MCF 10A (cell line): ENCODE results near the gene LTO1. TPM values are rescaled to one million over a fixed set of nuclear protein-coding genes. Genes with fewer than 3 reads are reported as not detected.

Experiments used
- BruUV-seq: library from RNA; stranded (reverse); fragments of 400-500 nt; replicated peaks from 2 replicates; lab custom pipeline; 2021; lab: Mats Ljungman, UMichigan
- CTCF ChIA-PET: fragments of 300-600 bp; sonication (Branson Sonifier 250); formaldehyde crosslinking; extraction: SDS; loops from one replicate; lab custom pipeline; 2021; ENCODE audit warnings: antibody characterized with exemption, inconsistent platforms; lab: Yijun Ruan, JAX
- POLR2A ChIA-PET: fragments of 300-600, 350-650 bp; sonication (Branson Sonifier 250); formaldehyde crosslinking; extraction: SDS; loops from one replicate; lab custom pipeline; 2020; ENCODE audit warnings: antibody characterized with exemption, inconsistent platforms; lab: Yijun Ruan, JAX
- DNase-seq: peaks from one replicate; pipeline ENCODE4 v3.0.0-alpha.2; 2018; ENCODE audit not compliant: unreplicated experiment
- H3K27ac Mint-ChIP-seq: one replicate; pipeline ENCODE4 v1.8.0; 2022; ENCODE audit warnings: mild to moderate bottlenecking, low read depth, mixed read lengths; ENCODE audit not compliant: unreplicated experiment
- H3K27me3 Mint-ChIP-seq: one replicate; pipeline ENCODE4 v1.8.0; 2022; ENCODE audit warnings: mixed read lengths; ENCODE audit not compliant: insufficient read depth, unreplicated experiment
- H3K36me3 Mint-ChIP-seq: one replicate; pipeline ENCODE4 v1.8.0; 2022; ENCODE audit warnings: mild to moderate bottlenecking, moderate library complexity, mixed read lengths; ENCODE audit not compliant: insufficient read depth, unreplicated experiment
- H3K4me1 Mint-ChIP-seq: one replicate; pipeline ENCODE4 v1.8.0; 2022; ENCODE audit warnings: mixed read lengths; ENCODE audit not compliant: insufficient read depth, unreplicated experiment
- H3K4me3 Mint-ChIP-seq: one replicate; pipeline ENCODE4 v1.8.0; 2022; ENCODE audit warnings: mild to moderate bottlenecking, moderate library complexity, mixed read lengths; ENCODE audit not compliant: unreplicated experiment
- H3K9me3 Mint-ChIP-seq: one replicate; pipeline ENCODE4 v1.8.0; 2022; ENCODE audit warnings: mixed read lengths; ENCODE audit not compliant: unreplicated experiment
- CTCF ChIP-seq: fragments of 200-600 bp; IDR thresholded peaks from one replicate; pipeline ENCODE4 v1.8.0; 2022; ENCODE audit warnings: antibody characterized with exemption, mild to moderate bottlenecking; ENCODE audit not compliant: unreplicated experiment
- intact Hi-C: fragments of 100-400 bp; cut with micrococcal nuclease; formaldehyde crosslinking; loops from 2 replicates; pipeline ENCODE4 v1.14.1; 2022
- total RNA-seq: library from RNA; stranded (reverse); gene quantifications from 2 replicates; pipeline ENCODE4 v1.2.3, GENCODE V29; 2022

LTO1 gene
- total RNA-seq, 1 experiment from 2014 or later: 34.2 TPM

GRCh38 chr11:69703768-69704507 is 28.8 kb upstream of the LTO1 start, which contains the start of gene FGF19:
FGF19 (minus strand) TSS chr11:69704022; CDS start chr11:69703876, 146 bp downstream.
- ChIA-PET POLR2A (no interaction called here), CTCF (interaction anchor here (0.5 to 0.6 kb wide), 2 partner anchors 205 to 210 kb away, joined by 3 read pairs; no protein-coding TSS in a partner anchor)
- DNase-seq: no peak
- no peaks in the 10 kb centered on the region for H3K9me3 Mint-ChIP-seq
- peaks cover 10% of the 10 kb centered on the region for H3K4me1 Mint-ChIP-seq
- H3K27me3 Mint-ChIP-seq: no peaks in the 10 kb centered on the region
- no peak within 1 kb of the TSS for H3K4me3 Mint-ChIP-seq
- no peak within 1 kb of the TSS for H3K27ac Mint-ChIP-seq
- intact Hi-C loops: no loop called here
- no peak for TF ChIP-seq CTCF
- H3K36me3 Mint-ChIP-seq: no peaks in the 10 kb centered on the region
- no TSS peak for BruUV-seq

GRCh38 chr11:69703453-69703767 is 28.3 kb upstream of the LTO1 start:
- Mint-ChIP-seq H3K36me3 (no peaks in the 10 kb centered on the region), H3K27me3 (no peaks in the 10 kb centered on the region), H3K9me3 (no peaks in the 10 kb centered on the region), H3K4me3 (no peak overlapping the region), H3K4me1 (peaks cover 10% of the 10 kb centered on the region), H3K27ac (no peak overlapping the region)
- ChIA-PET CTCF (interaction anchor here (0.5 to 0.6 kb wide), 2 partner anchors 206 to 210 kb away, joined by 3 read pairs; no protein-coding TSS in a partner anchor), POLR2A (no interaction called here)
- no peak for TF ChIP-seq CTCF
- BruUV-seq: no TSS peak
- intact Hi-C loops: no loop called here
- DNase-seq: no peak

GRCh38 chr11:69702769-69703452 is 27.8 kb upstream of the LTO1 start:
- no peak for TF ChIP-seq CTCF
- H3K27ac Mint-ChIP-seq: no peak overlapping the region
- ChIA-PET CTCF (interaction anchor here (0.5 to 0.6 kb wide), 2 partner anchors 206 to 211 kb away, joined by 3 read pairs; no protein-coding TSS in a partner anchor), POLR2A (interaction anchor here (0.5 kb wide), 1 partner anchor 368 kb away, joined by 3 read pairs; no protein-coding TSS in a partner anchor)
- H3K27me3 Mint-ChIP-seq: no peaks in the 10 kb centered on the region
- intact Hi-C loops: no loop called here
- DNase-seq: no peak
- H3K4me1 Mint-ChIP-seq: peaks cover 10% of the 10 kb centered on the region
- H3K4me3 Mint-ChIP-seq: no peak overlapping the region
- H3K36me3 Mint-ChIP-seq: no peaks in the 10 kb centered on the region
- BruUV-seq: no TSS peak
- no peaks in the 10 kb centered on the region for H3K9me3 Mint-ChIP-seq

GRCh38 chr11:69702239-69702691 is 27.1 kb upstream of the LTO1 start:
- intact Hi-C loops: no loop called here
- ChIA-PET POLR2A (interaction anchor here (0.5 kb wide), 1 partner anchor 369 kb away, joined by 3 read pairs; no protein-coding TSS in a partner anchor), CTCF (interaction anchor here (0.5 kb wide), 1 partner anchor 618 kb away, joined by 4 read pairs; no protein-coding TSS in a partner anchor)
- H3K36me3 Mint-ChIP-seq: no peaks in the 10 kb centered on the region
- no peak overlapping the region for H3K4me3 Mint-ChIP-seq
- H3K27ac Mint-ChIP-seq: no peak overlapping the region
- no peak for TF ChIP-seq CTCF
- no peak for DNase-seq
- peaks cover 7% of the 10 kb centered on the region for H3K4me1 Mint-ChIP-seq
- H3K9me3 Mint-ChIP-seq: no peaks in the 10 kb centered on the region
- BruUV-seq: no TSS peak
- H3K27me3 Mint-ChIP-seq: no peaks in the 10 kb centered on the region
